Measurements from ENCODE around the gene MB21D2. TPM values are rescaled to one million over a fixed set of nuclear protein-coding genes. Genes with fewer than 3 reads are reported as not detected.

Gene MB21D2
- total and polyA plus RNA-seq, 12 donors = 1.4 to 16.8 (median 5.8) TPM

DNA sequence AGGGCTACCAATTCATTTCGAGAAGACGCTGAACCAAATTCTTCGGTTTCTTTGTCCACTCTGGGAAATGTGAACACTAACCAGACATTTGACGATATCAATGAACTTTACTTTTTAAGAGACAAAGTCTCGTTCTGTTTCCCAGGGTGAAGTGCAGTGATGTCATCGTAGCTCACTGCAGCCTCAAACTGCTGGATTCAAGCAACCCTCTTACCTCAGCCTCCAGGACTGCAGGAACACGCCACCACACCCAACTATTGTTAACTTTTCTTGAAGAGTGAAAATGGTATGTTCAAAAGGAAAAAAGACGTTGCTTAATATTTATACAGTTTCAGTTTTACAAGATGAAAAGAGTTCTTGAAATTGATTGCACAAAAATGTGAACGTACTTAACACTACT, 30.6 kb downstream of the MB21D2 start:
- intact Hi-C loops (cut with DNase I) = no loop called here
- Histone ChIP-seq H3K4me3 (no peak overlapping the region), H3K9me3 (replicated peaks in 1 of 3) (no peaks in the 10 kb centered on the region), H3K36me3 (replicated peaks in 1 of 2) (no peaks in the 10 kb centered on the region), H3K4me1 (replicated peaks in 1 of 2) (peaks cover 5 to 25% of the 10 kb centered on the region in 2 donors), H3K27me3 (no peaks in the 10 kb centered on the region), H3K27ac (no peak overlapping the region)
- WGBS, 4 donors = 89 to 92% (median 91%) methylated on average over 9 of the region's 9 CpGs
- no peak for DNase-seq
- TF ChIP-seq POLR2A (IDR thresholded peaks at IDR 0.05) = no peak
- TF ChIP-seq, protein P1, sequence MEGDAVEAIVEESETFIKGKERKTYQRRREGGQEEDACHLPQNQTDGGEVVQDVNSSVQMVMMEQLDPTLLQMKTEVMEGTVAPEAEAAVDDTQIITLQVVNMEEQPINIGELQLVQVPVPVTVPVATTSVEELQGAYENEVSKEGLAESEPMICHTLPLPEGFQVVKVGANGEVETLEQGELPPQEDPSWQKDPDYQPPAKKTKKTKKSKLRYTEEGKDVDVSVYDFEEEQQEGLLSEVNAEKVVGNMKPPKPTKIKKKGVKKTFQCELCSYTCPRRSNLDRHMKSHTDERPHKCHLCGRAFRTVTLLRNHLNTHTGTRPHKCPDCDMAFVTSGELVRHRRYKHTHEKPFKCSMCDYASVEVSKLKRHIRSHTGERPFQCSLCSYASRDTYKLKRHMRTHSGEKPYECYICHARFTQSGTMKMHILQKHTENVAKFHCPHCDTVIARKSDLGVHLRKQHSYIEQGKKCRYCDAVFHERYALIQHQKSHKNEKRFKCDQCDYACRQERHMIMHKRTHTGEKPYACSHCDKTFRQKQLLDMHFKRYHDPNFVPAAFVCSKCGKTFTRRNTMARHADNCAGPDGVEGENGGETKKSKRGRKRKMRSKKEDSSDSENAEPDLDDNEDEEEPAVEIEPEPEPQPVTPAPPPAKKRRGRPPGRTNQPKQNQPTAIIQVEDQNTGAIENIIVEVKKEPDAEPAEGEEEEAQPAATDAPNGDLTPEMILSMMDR (IDR thresholded peaks at IDR 0.05) = no peak

DNA sequence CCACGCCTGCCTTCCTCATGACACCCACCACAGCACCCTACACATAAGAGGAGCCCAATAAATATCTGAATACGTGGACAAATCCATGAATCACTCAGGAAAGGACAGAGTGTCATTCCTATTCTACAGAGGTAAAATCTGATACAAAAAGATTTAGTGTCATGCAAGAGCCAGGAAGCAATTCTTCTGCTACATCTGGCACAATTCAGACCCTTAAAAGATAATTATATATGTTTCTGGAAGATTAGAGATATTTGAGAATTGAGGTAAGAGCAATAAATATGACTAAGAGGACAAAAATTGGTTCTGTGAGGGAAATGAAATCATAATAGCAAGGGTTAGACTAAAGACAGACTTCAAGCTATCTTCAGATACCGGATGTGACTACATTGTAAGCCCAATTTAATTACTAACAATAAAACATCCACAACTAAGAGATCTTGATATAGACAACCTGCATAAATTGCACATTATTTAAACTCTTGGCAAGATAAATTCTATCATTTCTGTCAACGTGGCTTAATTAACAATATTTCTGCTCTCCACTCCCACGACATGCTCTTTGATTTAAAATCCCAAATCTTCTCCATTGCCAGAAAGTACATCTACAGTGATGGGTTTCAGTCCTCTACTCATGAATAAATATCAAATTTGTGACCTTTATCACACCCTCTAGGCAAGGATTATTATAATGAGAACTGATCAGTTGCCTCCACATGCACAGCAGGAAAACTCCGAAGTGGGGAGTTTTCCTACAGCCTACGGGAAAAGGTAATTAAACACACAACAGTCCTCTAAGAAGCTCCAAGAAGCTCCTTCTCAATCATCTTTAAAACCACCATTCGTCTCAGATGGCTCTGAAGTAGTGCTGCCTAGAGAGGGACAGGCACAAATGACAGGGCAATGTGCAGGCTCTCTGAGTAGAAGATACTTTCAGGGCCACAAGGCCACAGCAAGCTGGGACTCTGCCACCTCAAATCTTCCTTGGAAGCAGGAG, 32.6 kb downstream of the MB21D2 start:
- intact Hi-C loops (cut with DNase I) = no loop called here
- no peaks in the 10 kb centered on the region for H3K27me3 ChIP-seq
- H3K36me3 ChIP-seq (replicated peaks in 1 of 2) = no peaks in the 10 kb centered on the region
- H3K27ac ChIP-seq = no peak overlapping the region
- TF ChIP-seq POLR2A (IDR thresholded peaks at IDR 0.05) = no peak
- TF ChIP-seq, protein P1 (IDR thresholded peaks at IDR 0.05) = no peak
- H3K9me3 ChIP-seq (replicated peaks in 1 of 3) = no peaks in the 10 kb centered on the region
- H3K4me1 ChIP-seq (replicated peaks in 1 of 2) = peaks cover 5 to 24% of the 10 kb centered on the region in 2 donors
- 54 to 68% (median 61%) methylated on average over 8 of the region's 8 CpGs for WGBS, 4 donors
- peak in 2 of 7 donors; percentile 32 to 37 for DNase-seq
- H3K4me3 ChIP-seq = no peak overlapping the region

DNA sequence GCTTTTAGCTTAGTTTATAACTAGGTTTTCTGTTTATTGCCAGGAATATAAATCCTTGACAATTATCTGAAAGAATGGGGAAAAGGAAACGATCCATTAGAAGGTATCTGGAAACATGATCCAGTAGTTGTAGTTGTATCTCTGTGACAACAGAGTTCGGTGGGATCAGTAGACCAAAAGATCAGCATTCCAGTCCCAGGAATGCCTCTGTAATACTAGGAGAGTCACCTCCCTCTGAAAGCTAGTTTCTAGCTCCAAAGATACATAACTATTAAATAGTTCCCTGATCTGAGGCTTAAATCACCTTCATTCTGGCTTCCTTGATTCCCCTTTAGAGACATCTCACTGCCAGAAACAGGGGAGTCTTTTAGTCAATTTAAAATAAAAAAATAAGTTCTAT, 34.1 kb downstream of the MB21D2 start:
- peaks cover 11 to 23% of the 10 kb centered on the region in 2 donors for H3K4me1 ChIP-seq (replicated peaks in 1 of 2)
- no peaks in the 10 kb centered on the region for H3K9me3 ChIP-seq (replicated peaks in 1 of 3)
- H3K36me3 ChIP-seq (replicated peaks in 1 of 2) = no peaks in the 10 kb centered on the region
- no peak overlapping the region for H3K27ac ChIP-seq
- no peak for DNase-seq
- TF ChIP-seq, protein P1 (IDR thresholded peaks at IDR 0.05) = no peak
- TF ChIP-seq POLR2A (IDR thresholded peaks at IDR 0.05) = no peak
- intact Hi-C loops (cut with DNase I) = no loop called here
- WGBS, 4 donors = 73 to 82% (median 77%) methylated on average over 2 of the region's 2 CpGs
- H3K27me3 ChIP-seq = no peaks in the 10 kb centered on the region
- no peak overlapping the region for H3K4me3 ChIP-seq

DNA sequence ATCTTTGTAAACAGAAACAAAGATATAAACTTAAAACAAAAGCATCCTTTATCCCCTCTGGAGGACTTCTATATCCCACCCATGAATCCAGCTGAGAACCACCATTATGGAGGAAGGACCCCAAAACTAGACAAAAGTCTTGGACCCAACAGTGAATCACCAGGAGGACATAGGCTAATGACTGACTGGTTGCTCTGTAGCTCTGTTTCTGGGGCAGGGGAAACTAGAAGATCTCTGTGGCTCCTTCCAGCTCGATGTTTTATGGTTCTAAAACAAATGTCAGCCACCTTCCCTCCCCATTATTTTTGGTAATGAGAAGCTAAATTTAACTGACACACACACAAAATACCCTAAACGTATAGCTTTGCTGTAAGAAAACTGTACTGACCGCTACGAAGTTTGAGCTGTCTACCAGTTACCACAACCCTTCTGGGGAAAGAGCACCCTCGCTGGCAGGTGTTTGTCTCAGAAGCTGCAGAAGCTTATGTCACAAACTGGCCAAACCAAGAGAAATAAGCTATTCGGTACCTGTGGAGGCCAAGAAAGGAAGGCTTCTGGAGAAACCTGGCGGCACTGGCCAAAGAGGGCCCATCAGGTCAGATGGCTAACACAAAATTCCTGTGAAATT, 36.4 kb downstream of the MB21D2 start:
- Histone ChIP-seq H3K9me3 (replicated peaks in 1 of 3) (no peaks in the 10 kb centered on the region), H3K4me3 (no peak overlapping the region), H3K27me3 (no peaks in the 10 kb centered on the region), H3K27ac (no peak overlapping the region), H3K36me3 (replicated peaks in 1 of 2) (no peaks in the 10 kb centered on the region), H3K4me1 (replicated peaks in 1 of 2) (peaks cover 12 to 26% of the 10 kb centered on the region in 2 donors)
- TF ChIP-seq POLR2A (IDR thresholded peaks at IDR 0.05) = no peak
- TF ChIP-seq, protein P1 (IDR thresholded peaks at IDR 0.05) = no peak
- 79 to 99% (median 88%) methylated on average over 7 of the region's 7 CpGs for WGBS, 4 donors
- intact Hi-C loops (cut with DNase I) = no loop called here
- no peak for DNase-seq

All from adrenal gland (tissue), 12 donors.